Activated naive CD8-positive, alpha-beta T cell treated with anti-CD3 and anti-CD28 coated beads, Interleukin-2, amount 50 U/mL, for 16 hours (primary cell): ENCODE results near the gene VPS8.

Experiments
- DNase-seq: peaks from one replicate; pipeline ENCODE4 v3.0.0-alpha.2; 2020; ENCODE audit warnings: low read depth, low spot score

The VPS8 gene

GRCh38 chr3:184812662-184813042 is 686 bp downstream of the VPS8 start:
- DNase-seq: no peak

- DNase-seq: no peak
Observed at GRCh38 chr3:184813357-184813756, 1.4 kb downstream of the VPS8 start.

GRCh38 chr3:184814214-184814613 is 2.2 kb downstream of the VPS8 start:
- no peak for DNase-seq

- no peak for DNase-seq
Observed at GRCh38 chr3:184815046-184815930, 3.3 kb downstream of the VPS8 start.

GRCh38 chr3:184816614-184817013 is 4.6 kb downstream of the VPS8 start:
- no peak for DNase-seq

GRCh38 chr3:184820525-184820924 is 8.6 kb downstream of the VPS8 start:
- no peak for DNase-seq

GRCh38 chr3:184821034-184821433 is 9.1 kb downstream of the VPS8 start:
- no peak for DNase-seq

- no peak for DNase-seq
Observed at GRCh38 chr3:184822081-184822480, 10.1 kb downstream of the VPS8 start.

GRCh38 chr3:184822654-184823053 is 10.7 kb downstream of the VPS8 start:
- DNase-seq: no peak

GRCh38 chr3:184823990-184824389 is 12.0 kb downstream of the VPS8 start:
- no peak for DNase-seq

GRCh38 chr3:184825121-184825820 is 13.3 kb downstream of the VPS8 start:
- DNase-seq: no peak

GRCh38 chr3:184827572-184827971 is 15.6 kb downstream of the VPS8 start:
- DNase-seq: no peak

- no peak for DNase-seq
Observed at GRCh38 chr3:184832044-184832443, 20.1 kb downstream of the VPS8 start.

GRCh38 chr3:184832903-184833302 is 20.9 kb downstream of the VPS8 start:
- DNase-seq: no peak

- DNase-seq: no peak
Observed at GRCh38 chr3:184836090-184836822, 24.3 kb downstream of the VPS8 start.

- no peak for DNase-seq
Observed at GRCh38 chr3:184842433-184842832, 30.5 kb downstream of the VPS8 start.

- no peak for DNase-seq
Observed at GRCh38 chr3:184845819-184846218, 33.9 kb downstream of the VPS8 start.

GRCh38 chr3:184846496-184846895 is 34.5 kb downstream of the VPS8 start:
- no peak for DNase-seq

- no peak for DNase-seq
Observed at GRCh38 chr3:184848934-184849333, 37.0 kb downstream of the VPS8 start.

- no peak for DNase-seq
Observed at GRCh38 chr3:184850201-184850600, 38.2 kb downstream of the VPS8 start.

- no peak for DNase-seq
Observed at GRCh38 chr3:184857099-184857498, 45.1 kb downstream of the VPS8 start.

- DNase-seq: no peak
Observed at GRCh38 chr3:184864000-184864399, 52.0 kb downstream of the VPS8 start.
